Panc1 (cell line): ENCODE results near the gene ZNF579. TPM values are rescaled to one million over a fixed set of nuclear protein-coding genes. Genes with fewer than 3 reads are reported as not detected.

Source experiments
- ATAC-seq: fragments of 200-7000 bp; cut with Tn5 transposase; 2 replicates; pipeline ENCODE4 v1.9.1; 2020; ENCODE audit warnings: mild to moderate bottlenecking, moderate library complexity
- BruUV-seq: library from RNA; stranded (reverse); fragments of 400-500 nt; replicated peaks from 2 replicates; lab custom pipeline; 2021; lab: Mats Ljungman, UMichigan
- CTCF ChIA-PET: fragments of 300-600 bp; sonication (Branson Sonifier 250); formaldehyde crosslinking; loops from one replicate; lab custom pipeline; 2022; ENCODE audit warnings: antibody characterized with exemption; lab: Charles Lee
- POLR2A ChIA-PET: fragments of 300-600 bp; sonication (Branson Sonifier 250); formaldehyde crosslinking; loops from one replicate; lab custom pipeline; 2022; ENCODE audit warnings: antibody characterized with exemption; lab: Charles Lee
- DNase-seq: peaks from one replicate; pipeline ENCODE4 v3.0.0-alpha.2; 2010; ENCODE audit warnings: low read depth, low spot score
- H3K27ac ChIP-seq: 2 replicates; pipeline ENCODE4 v1.5.1; 2011; ENCODE audit warnings: mild to moderate bottlenecking, low read length, inconsistent platforms
- H3K27me3 ChIP-seq: fragments of 200-500 bp; sonication (Bioruptor generic); 2 replicates; pipeline ENCODE4 v1.6.0; 2014; ENCODE audit warnings: low read length, inconsistent platforms; ENCODE audit not compliant: control insufficient read depth, insufficient read depth
- H3K36me3 ChIP-seq: fragments of 200-500 bp; sonication (Bioruptor generic); 2 replicates; pipeline ENCODE4 v1.5.1; 2014; ENCODE audit warnings: inconsistent platforms, mild to moderate bottlenecking, low read length, moderate library complexity; ENCODE audit not compliant: control insufficient read depth, insufficient read depth
- H3K4me1 ChIP-seq: 2 replicates; pipeline ENCODE4 v1.5.1; 2011; ENCODE audit warnings: inconsistent platforms, mild to moderate bottlenecking, low read length, moderate library complexity; ENCODE audit not compliant: control insufficient read depth, insufficient read depth
- H3K4me3 ChIP-seq, 2 experiments: 2 replicates each; pipeline ENCODE4 v1.5.1; 2011 to 2012; ENCODE audit warnings: low read depth in 2 of 2, low read length in 2 of 2, mild to moderate bottlenecking in 2 of 2, inconsistent platforms in 1 of 2, moderate library complexity in 1 of 2
- H3K9me3 ChIP-seq: fragments of 200-500 bp; sonication (Bioruptor generic); 2 replicates; pipeline ENCODE4 v1.5.1; 2014; ENCODE audit warnings: low read depth, mild to moderate bottlenecking, inconsistent platforms, low read length, moderate library complexity; ENCODE audit not compliant: control insufficient read depth, insufficient read depth
- POLR2AphosphoS5 ChIP-seq: IDR thresholded peaks from 2 replicates; pipeline ENCODE4 v1.6.1; 2012; ENCODE audit warnings: mild to moderate bottlenecking, low read depth, low read length, moderate library complexity
- REST ChIP-seq, 2 experiments: IDR thresholded peaks; 2 replicates each; pipeline ENCODE4 v1.6.1; 2011 to 2012; ENCODE audit warnings: low read depth in 2 of 2, control low read depth in 1 of 2, low read length in 1 of 2, mild to moderate bottlenecking in 1 of 2, moderate library complexity in 1 of 2; ENCODE audit not compliant: insufficient read depth in 1 of 2
- SIN3A ChIP-seq: IDR thresholded peaks from 2 replicates; pipeline ENCODE4 v1.6.1; 2012; ENCODE audit warnings: low read depth, mild to moderate bottlenecking, low read length, moderate library complexity, borderline replicate concordance; ENCODE audit not compliant: insufficient read depth
- TCF7L2 ChIP-seq: IDR thresholded peaks from 2 replicates; pipeline ENCODE4 v1.6.1; 2011; ENCODE audit warnings: mild to moderate bottlenecking, low read depth, low read length, inconsistent platforms
- in situ Hi-C: cut with HindIII; loops from 2 replicates; pipeline ENCODE4 v1.10.0; 2016; ENCODE audit warnings: low sequenced_read_pairs, low pct_unique_long_range_greater_than_20kb
- intact Hi-C: fragments of 100-400 bp; cut with micrococcal nuclease; formaldehyde crosslinking; loops from one replicate; pipeline ENCODE4 v1.10.0; 2022; ENCODE audit not compliant: unreplicated experiment
- total RNA-seq: library from RNA; stranded (reverse); gene quantifications from one replicate; pipeline ENCODE4 v1.2.1, GENCODE V29; 2021; ENCODE audit not compliant: unreplicated experiment
- TF ChIP-seq, protein P1 (sequence below): fragments of 450-650 bp; IDR thresholded peaks from 2 replicates; pipeline ENCODE4 v1.5.1; 2017; ENCODE audit warnings: mild to moderate bottlenecking

ZNF579 gene
- total RNA-seq, 1 experiment from 2014 or later = 39.5 TPM

DNA sequence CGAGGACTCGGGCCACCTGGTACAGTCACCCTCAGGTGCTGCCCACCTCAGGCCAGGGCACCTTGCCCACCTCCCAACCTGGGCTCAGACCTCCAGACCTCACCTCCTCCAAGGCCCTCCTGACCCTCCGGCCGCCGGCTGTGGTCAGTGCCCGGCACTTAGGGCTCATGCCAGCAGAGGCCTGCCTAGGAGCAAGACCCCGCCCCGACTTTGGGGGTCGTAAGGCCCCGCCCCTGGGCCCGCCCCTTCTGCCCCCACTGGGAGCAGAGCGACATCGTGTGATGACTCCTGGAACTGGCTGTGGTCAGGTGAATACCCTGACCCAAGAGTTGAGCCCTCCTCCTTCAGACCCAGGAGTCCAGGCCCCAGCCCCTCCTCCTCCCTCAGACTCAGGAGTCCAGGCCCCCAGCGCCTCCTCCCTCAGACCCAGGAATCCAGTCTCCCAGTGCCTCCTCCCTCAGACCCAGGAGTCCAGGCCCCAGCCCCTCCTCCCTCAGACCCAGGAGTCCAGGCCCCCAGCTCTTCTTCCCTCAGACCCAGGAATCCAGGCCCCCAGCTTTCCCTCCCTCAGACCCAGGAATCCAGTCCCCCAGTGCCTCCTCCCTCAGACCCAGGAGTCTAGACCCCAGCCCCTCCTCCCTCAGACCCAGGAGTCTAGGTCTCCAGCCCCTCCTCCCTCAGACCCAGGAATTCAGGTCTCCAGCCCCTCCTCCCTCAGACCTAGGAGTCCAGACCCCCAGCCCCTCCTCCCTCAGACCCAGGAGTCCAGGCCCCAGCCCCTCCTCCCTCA, 43.5 kb downstream of the ZNF579 start, which contains the start of gene SBK2:
Gene SBK2, minus strand, starts transcription at position 183 of the 790 bp plus-strand sequence. CDS start 839 bp downstream, outside the sequence.
- no peak for TF ChIP-seq REST (IDR thresholded peaks at IDR 0.05; ENCODE audit: insufficient read depth in 1 of 2, low read depth in 2 of 2, low read length in 1 of 2)
- TF ChIP-seq, protein P1, sequence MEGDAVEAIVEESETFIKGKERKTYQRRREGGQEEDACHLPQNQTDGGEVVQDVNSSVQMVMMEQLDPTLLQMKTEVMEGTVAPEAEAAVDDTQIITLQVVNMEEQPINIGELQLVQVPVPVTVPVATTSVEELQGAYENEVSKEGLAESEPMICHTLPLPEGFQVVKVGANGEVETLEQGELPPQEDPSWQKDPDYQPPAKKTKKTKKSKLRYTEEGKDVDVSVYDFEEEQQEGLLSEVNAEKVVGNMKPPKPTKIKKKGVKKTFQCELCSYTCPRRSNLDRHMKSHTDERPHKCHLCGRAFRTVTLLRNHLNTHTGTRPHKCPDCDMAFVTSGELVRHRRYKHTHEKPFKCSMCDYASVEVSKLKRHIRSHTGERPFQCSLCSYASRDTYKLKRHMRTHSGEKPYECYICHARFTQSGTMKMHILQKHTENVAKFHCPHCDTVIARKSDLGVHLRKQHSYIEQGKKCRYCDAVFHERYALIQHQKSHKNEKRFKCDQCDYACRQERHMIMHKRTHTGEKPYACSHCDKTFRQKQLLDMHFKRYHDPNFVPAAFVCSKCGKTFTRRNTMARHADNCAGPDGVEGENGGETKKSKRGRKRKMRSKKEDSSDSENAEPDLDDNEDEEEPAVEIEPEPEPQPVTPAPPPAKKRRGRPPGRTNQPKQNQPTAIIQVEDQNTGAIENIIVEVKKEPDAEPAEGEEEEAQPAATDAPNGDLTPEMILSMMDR = no peak
- TF ChIP-seq TCF7L2 = no peak
- TF ChIP-seq SIN3A = no peak
- no peak for TF ChIP-seq POLR2AphosphoS5
- POLR2A ChIA-PET = no interaction called here
- Histone ChIP-seq H3K27ac (no peak within 1 kb of the TSS; the same call in 1 of the 2 replicates), H3K27me3 (no peaks in the 10 kb centered on the region), H3K9me3 (no peaks in the 10 kb centered on the region), H3K4me1 (peaks cover 6% of the 10 kb centered on the region), H3K4me3 (no peak within 1 kb of the TSS), H3K36me3 (no peaks in the 10 kb centered on the region)
- ATAC-seq = peak; percentile 40
- in situ Hi-C loops (no loop called here), intact Hi-C loops (no loop called here)
- CTCF ChIA-PET = interaction anchor here (0.7 kb wide), 1 partner anchor 57 kb away, joined by 4 read pairs; no protein-coding TSS in a partner anchor
- no TSS peak for BruUV-seq
- DNase-seq = no peak

- H3K27me3 ChIP-seq = no peaks in the 10 kb centered on the region
- CTCF ChIA-PET = no interaction called here
- H3K27ac ChIP-seq = no peak overlapping the region
- no peaks in the 10 kb centered on the region for H3K9me3 ChIP-seq
- H3K36me3 ChIP-seq = no peaks in the 10 kb centered on the region
- ATAC-seq (no peak), DNase-seq (no peak)
- TF ChIP-seq POLR2AphosphoS5 (no peak), TCF7L2 (no peak), SIN3A (no peak), REST (IDR thresholded peaks at IDR 0.05; ENCODE audit: insufficient read depth in 1 of 2, low read depth in 2 of 2, low read length in 1 of 2) (no peak)
- TF ChIP-seq, protein P1 = no peak
- H3K4me1 ChIP-seq = peaks cover 6% of the 10 kb centered on the region
- BruUV-seq = no TSS peak
- H3K4me3 ChIP-seq = no peak overlapping the region
- intact Hi-C loops = no loop called here
- in situ Hi-C loops = no loop called here
- POLR2A ChIA-PET = no interaction called here
Observed at GRCh38 chr19:55536366-55536765, 44.3 kb downstream of the ZNF579 start.
